SU-DHL-6 (cell line): Measurements from ENCODE around the gene PPP1R7.

Source experiments
- H2AFZ ChIP-seq: fragments of 200-600 bp; sonication (generic); 2 replicates; pipeline ENCODE4 v1.6.1; 2014; ENCODE audit warnings: low read depth, mild to moderate bottlenecking, moderate library complexity, mixed read lengths, antibody characterized with exemption, low read length; ENCODE audit not compliant: severe bottlenecking
- H3F3A ChIP-seq: fragments of 200-600 bp; shearing (Covaris generic); 2 replicates; pipeline ENCODE4 v1.6.0; 2016; ENCODE audit warnings: antibody characterized with exemption, mild to moderate bottlenecking; ENCODE audit not compliant: insufficient read depth
- H3K27ac ChIP-seq: fragments of 200-600 bp; sonication (generic); 2 replicates; pipeline ENCODE4 v1.5.1; 2016; ENCODE audit warnings: low read depth, mild to moderate bottlenecking, low read length, moderate library complexity, mixed read lengths
- H3K27me3 ChIP-seq: fragments of 200-600 bp; sonication (generic), shearing (Covaris generic); 2 replicates; pipeline ENCODE4 v1.6.0; 2014; ENCODE audit warnings: mild to moderate bottlenecking, low read length
- H3K36me3 ChIP-seq: fragments of 200-600 bp; sonication (generic); 2 replicates; pipeline ENCODE4 v1.6.1; 2014; ENCODE audit warnings: mild to moderate bottlenecking, low read length, mixed read lengths
- H3K4me2 ChIP-seq: fragments of 300-600, 200-600 bp; shearing (Covaris generic), sonication (generic); 2 replicates; pipeline ENCODE4 v1.6.0; 2014; ENCODE audit warnings: low read length, low read depth, mild to moderate bottlenecking; ENCODE audit not compliant: poor library complexity, severe bottlenecking
- H3K4me3 ChIP-seq: fragments of 200-600 bp; sonication (generic); 2 replicates; pipeline ENCODE4 v1.5.1; 2014; ENCODE audit warnings: antibody characterized with exemption, low read length, mild to moderate bottlenecking, mixed read lengths; ENCODE audit not compliant: insufficient read depth, poor library complexity, severe bottlenecking
- H3K79me2 ChIP-seq: fragments of 200-600 bp; sonication (generic); 2 replicates; pipeline ENCODE4 v1.6.1; 2014; ENCODE audit warnings: mild to moderate bottlenecking, low read length, moderate library complexity; ENCODE audit not compliant: insufficient read depth
- H3K9ac ChIP-seq: fragments of 200-600 bp; sonication (generic); 2 replicates; pipeline ENCODE4 v1.7.0; 2014; ENCODE audit warnings: mild to moderate bottlenecking, low read length
- H3K9me2 ChIP-seq: fragments of 200-600 bp; sonication (generic); replicated peaks from 2 replicates; pipeline ENCODE4 v1.6.1; 2014; ENCODE audit warnings: low read length; ENCODE audit not compliant: insufficient read depth
- H3K9me3 ChIP-seq: fragments of 200-600 bp; sonication (generic); 2 replicates; pipeline ENCODE4 v1.6.1; 2014; ENCODE audit warnings: low read length, mixed read lengths; ENCODE audit not compliant: insufficient read depth
- H4K20me1 ChIP-seq: fragments of 200-600 bp; sonication (generic); 2 replicates; pipeline ENCODE4 v1.6.1; 2014; ENCODE audit warnings: low read depth, mild to moderate bottlenecking, antibody characterized with exemption, low read length, moderate library complexity, mixed read lengths
- EZH2phosphoT487 ChIP-seq: fragments of 200-600 bp; sonication (generic), shearing (Covaris generic); conservative IDR thresholded peaks from 2 replicates; pipeline ENCODE4 v1.6.1; 2018; ENCODE audit warnings: mild to moderate bottlenecking, antibody characterized with exemption, low read length, moderate library complexity, mixed read lengths
- TF ChIP-seq, protein P1 (sequence below): fragments of 200-600 bp; sonication (generic); IDR thresholded peaks from one replicate; pipeline ENCODE4 v1.5.1; 2017; ENCODE audit warnings: antibody characterized with exemption, mild to moderate bottlenecking, low read length, moderate library complexity; ENCODE audit not compliant: insufficient read depth, poor library complexity, severe bottlenecking

Gene PPP1R7

DNA sequence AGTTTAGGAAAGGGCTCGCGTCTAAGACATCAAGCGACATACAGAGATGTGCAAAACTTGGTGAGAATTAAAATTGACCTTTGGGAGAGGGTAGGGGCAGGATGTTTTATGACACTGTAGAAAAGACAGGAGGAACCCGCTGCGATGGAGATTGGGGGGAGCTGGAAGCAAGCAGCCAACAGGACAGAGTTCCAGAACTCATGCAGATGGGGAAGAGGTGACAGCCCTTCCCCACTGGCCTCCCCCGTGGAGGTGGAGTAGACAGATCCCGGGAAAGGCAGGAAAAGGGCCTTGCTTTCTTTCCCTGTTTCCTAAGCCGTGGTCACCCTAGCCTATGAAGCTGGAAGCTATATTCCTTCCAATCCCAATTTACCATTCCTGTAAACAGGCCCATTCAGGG is 77.3 kb downstream of the PPP1R7 start:
- H3F3A ChIP-seq: no peaks in the 10 kb centered on the region
- no peak for TF ChIP-seq EZH2phosphoT487
- TF ChIP-seq, protein P1, sequence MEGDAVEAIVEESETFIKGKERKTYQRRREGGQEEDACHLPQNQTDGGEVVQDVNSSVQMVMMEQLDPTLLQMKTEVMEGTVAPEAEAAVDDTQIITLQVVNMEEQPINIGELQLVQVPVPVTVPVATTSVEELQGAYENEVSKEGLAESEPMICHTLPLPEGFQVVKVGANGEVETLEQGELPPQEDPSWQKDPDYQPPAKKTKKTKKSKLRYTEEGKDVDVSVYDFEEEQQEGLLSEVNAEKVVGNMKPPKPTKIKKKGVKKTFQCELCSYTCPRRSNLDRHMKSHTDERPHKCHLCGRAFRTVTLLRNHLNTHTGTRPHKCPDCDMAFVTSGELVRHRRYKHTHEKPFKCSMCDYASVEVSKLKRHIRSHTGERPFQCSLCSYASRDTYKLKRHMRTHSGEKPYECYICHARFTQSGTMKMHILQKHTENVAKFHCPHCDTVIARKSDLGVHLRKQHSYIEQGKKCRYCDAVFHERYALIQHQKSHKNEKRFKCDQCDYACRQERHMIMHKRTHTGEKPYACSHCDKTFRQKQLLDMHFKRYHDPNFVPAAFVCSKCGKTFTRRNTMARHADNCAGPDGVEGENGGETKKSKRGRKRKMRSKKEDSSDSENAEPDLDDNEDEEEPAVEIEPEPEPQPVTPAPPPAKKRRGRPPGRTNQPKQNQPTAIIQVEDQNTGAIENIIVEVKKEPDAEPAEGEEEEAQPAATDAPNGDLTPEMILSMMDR: no peak
- H3K79me2 ChIP-seq: no peaks in the 10 kb centered on the region
- no peak overlapping the region for H3K4me2 ChIP-seq
- no peaks in the 10 kb centered on the region for H4K20me1 ChIP-seq
- H3K4me3 ChIP-seq: no peak overlapping the region
- H3K36me3 ChIP-seq: no peaks in the 10 kb centered on the region
- H2AFZ ChIP-seq: no peak overlapping the region
- no peaks in the 10 kb centered on the region for H3K9me3 ChIP-seq
- H3K27me3 ChIP-seq: no peaks in the 10 kb centered on the region
- H3K9ac ChIP-seq: no peak overlapping the region
- no peaks in the 10 kb centered on the region for H3K9me2 ChIP-seq
- H3K27ac ChIP-seq: no peak overlapping the region

- no peak overlapping the region for H3K27ac ChIP-seq
- H3K9me2 ChIP-seq: no peaks in the 10 kb centered on the region
- no peak overlapping the region for H3K4me2 ChIP-seq
- no peak overlapping the region for H3K9ac ChIP-seq
- no peaks in the 10 kb centered on the region for H3F3A ChIP-seq
- no peaks in the 10 kb centered on the region for H3K36me3 ChIP-seq
- H3K9me3 ChIP-seq: no peaks in the 10 kb centered on the region
- H3K79me2 ChIP-seq: no peaks in the 10 kb centered on the region
- no peaks in the 10 kb centered on the region for H3K27me3 ChIP-seq
- no peak overlapping the region for H2AFZ ChIP-seq
- TF ChIP-seq, protein P1: no peak
- TF ChIP-seq EZH2phosphoT487: no peak
- H3K4me3 ChIP-seq: no peak overlapping the region
- H4K20me1 ChIP-seq: no peaks in the 10 kb centered on the region
These were observed 78.0 kb downstream of the PPP1R7 start for GRCh38 chr2:241228081-241228859.

GRCh38 chr2:241228860-241229516 is 78.7 kb downstream of the PPP1R7 start:
- Histone ChIP-seq H3K9ac (no peak overlapping the region), H3K27me3 (no peaks in the 10 kb centered on the region), H3F3A (no peaks in the 10 kb centered on the region), H3K79me2 (no peaks in the 10 kb centered on the region), H3K4me2 (no peak overlapping the region), H3K4me3 (no peak overlapping the region), H3K27ac (no peak overlapping the region), H3K9me2 (no peaks in the 10 kb centered on the region), H4K20me1 (no peaks in the 10 kb centered on the region), H2AFZ (no peak overlapping the region), H3K9me3 (no peaks in the 10 kb centered on the region), H3K36me3 (no peaks in the 10 kb centered on the region)
- TF ChIP-seq EZH2phosphoT487: no peak
- TF ChIP-seq, protein P1: no peak
